IPS DF 19.7 (cell line): Measurements from ENCODE around the gene METTL16.

Experiments used
- DNase-seq: peaks from one replicate; pipeline ENCODE4 v3.0.0-alpha.2; 2013; ENCODE audit warnings: low read depth, low spot score

The METTL16 gene

GRCh38 chr17:2414446-2415064, 97.1 kb downstream of the METTL16 start:
- no peak for DNase-seq

DNA sequence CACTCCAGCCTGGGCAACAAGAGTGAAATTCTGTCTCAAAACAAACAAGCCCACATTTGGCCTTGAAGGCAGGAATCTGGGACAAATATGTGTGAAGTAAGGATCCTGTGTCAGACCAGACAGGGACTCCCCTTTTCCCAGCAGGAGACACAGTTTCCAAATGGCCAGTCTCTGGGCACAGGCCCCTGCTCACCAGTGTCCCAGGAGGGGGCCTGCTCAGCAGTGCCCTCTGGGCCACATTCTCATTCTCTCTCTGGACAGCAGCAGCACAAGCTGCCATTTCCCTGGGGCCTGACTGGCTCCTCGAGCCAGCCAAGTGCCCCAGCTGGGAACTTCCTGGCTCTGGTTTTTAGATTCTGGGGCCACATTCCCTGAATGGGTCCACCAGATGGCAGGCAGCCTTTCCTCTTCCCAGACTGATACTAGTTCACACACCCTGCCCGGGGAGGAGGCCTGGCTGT, 99.1 kb downstream of the METTL16 start:
- DNase-seq: no peak

- DNase-seq: no peak
Observed at GRCh38 chr17:2410951-2411350, 100.7 kb downstream of the METTL16 start.

DNA sequence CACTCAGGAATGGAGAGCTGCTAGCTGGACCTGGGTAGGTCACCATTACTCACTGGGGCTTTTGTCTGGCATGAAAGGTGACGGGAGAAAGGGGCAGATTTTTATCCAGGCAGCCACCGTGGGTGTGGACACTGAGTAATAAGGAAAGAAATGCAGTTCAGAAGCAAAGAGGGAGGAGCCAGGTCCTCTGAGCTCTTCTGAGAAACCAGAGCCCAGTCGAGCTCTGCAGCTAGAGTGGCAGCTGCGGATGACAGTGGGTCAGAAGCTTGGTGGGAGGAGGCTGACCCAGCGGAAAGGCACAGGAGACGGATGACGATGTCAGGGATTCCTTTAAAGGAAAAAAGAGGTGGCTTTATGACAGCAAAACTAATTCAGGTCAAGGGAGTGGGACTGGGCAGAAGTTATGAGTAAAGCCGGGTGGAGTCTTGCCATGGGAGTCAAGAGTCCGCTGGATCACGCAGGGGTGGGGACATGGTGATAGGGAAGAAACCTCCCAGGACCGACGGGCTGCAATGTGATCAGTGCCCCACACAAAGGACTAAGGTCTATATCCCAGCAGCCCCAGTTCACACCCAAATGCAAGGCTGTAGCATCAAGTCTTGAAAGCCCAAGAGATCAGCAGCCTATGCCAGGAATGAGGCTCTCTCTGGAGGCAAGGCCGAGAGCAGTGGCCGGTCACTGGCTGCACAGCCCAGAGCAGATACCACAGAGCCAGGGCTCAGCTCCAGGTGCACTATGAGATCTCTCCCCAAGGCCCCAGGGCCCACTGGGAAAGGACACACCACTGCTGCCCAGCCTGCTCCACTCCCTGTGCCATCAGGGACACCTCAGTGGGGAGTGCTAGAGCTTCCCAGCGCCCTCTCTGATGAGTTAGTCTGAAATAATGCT, 104.5 kb downstream of the METTL16 start:
- DNase-seq: no peak

GRCh38 chr17:2406271-2406902, 105.3 kb downstream of the METTL16 start:
- no peak for DNase-seq

DNA sequence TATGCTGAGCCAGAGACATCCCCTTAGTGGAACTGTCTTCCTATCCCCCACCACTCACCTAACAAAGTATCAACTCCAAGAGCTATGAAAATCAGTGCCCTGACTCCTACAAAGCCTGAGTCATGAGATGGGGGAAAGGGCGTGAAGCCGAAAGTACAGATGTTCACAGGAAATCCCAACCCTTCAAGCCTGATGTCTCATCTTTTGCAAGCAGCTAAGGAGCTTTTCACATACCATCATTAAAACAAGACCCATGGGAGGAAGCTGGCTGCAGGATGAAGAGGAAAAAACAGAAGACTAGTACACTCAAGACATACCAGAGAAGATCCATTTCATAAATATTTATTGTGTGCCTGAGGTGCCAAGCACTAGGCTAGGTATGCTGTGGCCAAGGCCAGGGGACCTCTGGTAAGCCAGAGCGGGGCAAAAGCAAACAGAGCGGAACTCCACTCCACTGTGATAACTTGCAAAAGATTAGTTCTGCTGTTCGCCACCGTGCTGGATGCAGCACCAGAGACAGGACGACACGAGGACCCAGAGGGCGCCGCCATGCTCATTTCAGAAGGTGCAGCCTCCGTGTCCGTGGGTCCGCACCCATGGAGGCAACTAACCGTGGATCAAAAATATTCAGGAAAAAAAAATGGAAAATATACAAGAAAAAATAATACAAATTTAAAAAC, 106.3 kb downstream of the METTL16 start:
- DNase-seq: no peak

- DNase-seq: no peak
Observed at GRCh38 chr17:2403044-2403443, 108.6 kb downstream of the METTL16 start.

DNA sequence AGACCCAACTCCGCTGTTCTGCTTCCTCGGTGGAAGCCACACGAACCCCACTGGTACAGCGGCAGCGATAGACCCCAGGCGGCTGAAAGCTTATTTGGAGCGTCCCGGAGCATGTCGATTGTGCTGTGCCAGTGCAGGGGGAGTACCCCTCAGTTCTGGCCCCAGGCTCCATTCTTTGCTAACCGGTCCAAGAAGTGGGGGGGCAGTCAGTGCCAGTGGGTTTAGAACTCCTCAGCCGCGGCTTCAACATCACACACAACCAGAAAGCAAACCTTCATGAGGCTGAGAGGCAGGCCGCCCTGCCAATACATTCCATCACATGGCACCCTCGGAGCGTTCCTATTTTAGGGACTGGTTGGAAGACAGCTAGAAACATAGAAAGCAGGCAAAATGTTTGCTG, 109.1 kb downstream of the METTL16 start:
- no peak for DNase-seq

- DNase-seq: peak; percentile 91
Observed at GRCh38 chr17:2401426-2402221, 110.1 kb downstream of the METTL16 start.

DNA sequence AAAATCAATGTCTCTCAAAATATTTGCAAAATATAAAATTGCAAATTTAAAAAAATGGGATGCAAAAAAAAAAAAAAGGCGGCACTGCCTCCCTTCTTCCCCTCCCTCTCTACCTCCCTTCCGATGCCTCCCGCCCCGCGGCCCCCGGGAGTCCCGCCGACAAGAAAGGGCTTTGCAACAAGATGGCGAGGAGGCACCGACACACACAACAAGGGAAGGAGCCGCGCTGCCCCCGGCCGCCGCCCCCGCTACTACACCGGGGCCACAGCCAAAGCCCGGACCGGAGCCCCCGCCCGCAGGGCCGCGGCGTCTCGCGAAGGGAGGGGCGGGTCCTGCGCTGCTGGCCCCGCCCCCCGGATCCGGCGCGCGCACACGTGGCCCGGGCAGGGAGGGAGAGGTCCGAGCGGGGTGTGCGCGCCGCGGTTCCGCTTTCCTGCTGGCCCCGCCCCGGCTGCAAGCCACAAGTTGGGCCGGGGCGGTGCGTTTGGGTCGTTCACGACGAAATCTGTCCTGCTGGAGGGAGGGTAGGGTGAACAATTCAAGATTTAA, 110.7 kb downstream of the METTL16 start, which contains the start of gene MNT:
Gene MNT (minus strand): TSS at position 184 of the 549 bp plus-strand sequence. CDS start 348 bp downstream, outside the sequence.
- DNase-seq: no peak

- DNase-seq: no peak
Observed at GRCh38 chr17:2400474-2400866, 111.2 kb downstream of the METTL16 start.

- DNase-seq: peak; percentile 78
Observed at GRCh38 chr17:2399572-2400473, 111.9 kb downstream of the METTL16 start.

- no peak for DNase-seq
Observed at GRCh38 chr17:2398655-2399571, 112.8 kb downstream of the METTL16 start.

- DNase-seq: no peak
Observed at GRCh38 chr17:2398182-2398581, 113.5 kb downstream of the METTL16 start.

DNA sequence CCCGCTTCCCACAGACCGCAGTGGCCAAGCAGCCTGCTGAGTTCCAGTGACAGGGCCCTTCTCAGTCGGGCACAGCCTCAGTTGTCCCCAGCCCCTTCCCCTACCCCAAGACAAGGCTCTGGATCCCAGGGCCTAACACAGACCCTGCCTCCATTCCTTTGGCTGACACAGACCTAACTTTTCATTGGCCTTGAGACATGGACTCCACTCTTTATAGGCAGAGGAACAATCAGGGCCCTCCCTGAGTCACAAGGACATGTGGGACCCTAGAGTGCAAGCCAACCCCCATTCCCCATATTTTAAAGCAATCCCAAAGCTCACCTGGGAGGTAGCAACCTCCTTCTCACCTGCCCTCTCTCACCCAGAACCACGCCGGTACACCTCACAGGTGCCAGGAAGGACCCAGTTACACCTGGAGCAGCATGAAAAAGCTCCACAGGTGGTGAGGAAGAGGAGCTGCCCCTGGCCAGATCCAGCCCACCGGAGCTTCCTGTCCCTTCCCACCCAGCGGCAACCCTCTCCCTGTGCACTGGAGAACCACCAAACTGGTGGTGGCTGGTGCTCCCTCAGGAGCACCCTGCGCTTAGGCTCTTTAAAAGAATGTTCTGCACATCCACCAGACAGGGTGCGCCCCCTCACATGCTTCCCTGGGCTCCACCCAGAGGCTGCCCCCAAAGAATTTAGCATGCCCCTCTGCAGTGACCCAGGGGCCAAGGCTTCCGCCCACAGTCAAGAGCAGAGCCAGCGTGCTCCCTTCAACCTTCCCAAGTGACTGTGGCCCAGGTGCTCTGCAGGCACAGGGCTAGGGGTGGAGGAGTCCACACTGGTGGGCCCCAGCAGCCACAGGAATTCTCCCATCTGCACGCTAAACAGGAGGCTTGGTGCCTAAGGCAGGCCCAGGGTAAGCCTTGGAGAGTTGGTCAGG, 114.2 kb downstream of the METTL16 start:
- DNase-seq: no peak

GRCh38 chr17:2396568-2397246, 115.0 kb downstream of the METTL16 start:
- DNase-seq: peak; percentile 70

GRCh38 chr17:2396192-2396567, 115.5 kb downstream of the METTL16 start:
- DNase-seq: no peak
